Body of pancreas (tissue), 4 donors: Measurements from ENCODE around the gene FHAD1.

Source experiments
- POLR2A ChIP-seq, 3 donors: fragments of 450-650 bp; IDR thresholded peaks; one replicate each; pipeline ENCODE4 v1.6.1; 2016; ENCODE audit warnings: antibody characterized with exemption in 3 of 3, mild to moderate bottlenecking in 2 of 3
- TF ChIP-seq, protein P1 (sequence below), 7 experiments: fragments of 450-650 bp in 4 of 7; fragments of 200-600 bp in 3 of 7; sonication (generic) in 3 of 7; IDR thresholded peaks; one replicate each; pipeline ENCODE4 v1.5.1; 2016 to 2019; ENCODE audit warnings: antibody characterized with exemption in 7 of 7

DNA sequence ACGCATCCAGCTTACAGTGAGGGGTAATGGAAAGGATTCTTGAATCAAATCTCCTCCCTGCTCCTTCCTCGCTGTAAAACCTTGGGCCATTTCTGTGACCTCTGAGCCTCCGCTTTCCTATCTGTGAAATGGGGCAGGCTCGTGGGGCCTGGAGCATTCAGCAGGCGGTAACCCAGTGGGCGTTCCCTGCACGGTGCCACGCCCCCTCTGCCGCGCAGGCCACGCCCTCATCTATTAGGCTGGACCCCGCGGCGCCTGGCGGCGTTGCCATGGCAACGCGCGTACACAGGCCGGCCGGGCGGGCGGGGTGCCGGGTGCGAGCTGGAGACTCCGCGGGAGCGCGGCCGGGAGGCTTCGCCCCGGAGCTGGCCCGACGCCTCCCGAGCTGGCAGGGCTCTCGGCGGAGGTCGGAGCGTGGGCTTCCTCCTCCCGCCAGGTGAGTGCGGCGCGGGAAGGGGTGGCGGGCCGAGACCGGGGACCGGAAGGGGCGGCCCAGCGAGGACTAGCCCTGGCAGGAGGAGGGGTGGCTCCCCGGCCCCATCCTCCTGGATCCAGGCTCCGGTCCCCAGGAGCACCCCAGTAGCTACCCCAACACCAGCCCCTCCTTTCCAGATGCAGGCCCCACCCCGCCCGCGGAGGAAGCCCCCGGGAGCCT, at the start of gene FHAD1:
- TF ChIP-seq, protein P1, sequence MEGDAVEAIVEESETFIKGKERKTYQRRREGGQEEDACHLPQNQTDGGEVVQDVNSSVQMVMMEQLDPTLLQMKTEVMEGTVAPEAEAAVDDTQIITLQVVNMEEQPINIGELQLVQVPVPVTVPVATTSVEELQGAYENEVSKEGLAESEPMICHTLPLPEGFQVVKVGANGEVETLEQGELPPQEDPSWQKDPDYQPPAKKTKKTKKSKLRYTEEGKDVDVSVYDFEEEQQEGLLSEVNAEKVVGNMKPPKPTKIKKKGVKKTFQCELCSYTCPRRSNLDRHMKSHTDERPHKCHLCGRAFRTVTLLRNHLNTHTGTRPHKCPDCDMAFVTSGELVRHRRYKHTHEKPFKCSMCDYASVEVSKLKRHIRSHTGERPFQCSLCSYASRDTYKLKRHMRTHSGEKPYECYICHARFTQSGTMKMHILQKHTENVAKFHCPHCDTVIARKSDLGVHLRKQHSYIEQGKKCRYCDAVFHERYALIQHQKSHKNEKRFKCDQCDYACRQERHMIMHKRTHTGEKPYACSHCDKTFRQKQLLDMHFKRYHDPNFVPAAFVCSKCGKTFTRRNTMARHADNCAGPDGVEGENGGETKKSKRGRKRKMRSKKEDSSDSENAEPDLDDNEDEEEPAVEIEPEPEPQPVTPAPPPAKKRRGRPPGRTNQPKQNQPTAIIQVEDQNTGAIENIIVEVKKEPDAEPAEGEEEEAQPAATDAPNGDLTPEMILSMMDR (IDR thresholded peaks at IDR 0.05), result no peak
- TF ChIP-seq POLR2A (IDR thresholded peaks at IDR 0.05), result peak in 2 of 3 donors; percentile 24 to 25
